Thyroid gland (tissue), 4 donors: ENCODE measurements around the gene CTSD.

Experiments used
- POLR2A ChIP-seq, 2 donors: fragments of 450-650 bp; IDR thresholded peaks; one replicate each; pipeline ENCODE4 v1.6.1; 2017; ENCODE audit warnings: antibody characterized with exemption in 2 of 2, mild to moderate bottlenecking in 2 of 2, moderate library complexity in 1 of 2
- TF ChIP-seq, protein P1 (sequence below), 6 experiments: fragments of 200-600 bp in 3 of 6; fragments of 450-650 bp in 3 of 6; sonication (generic) in 3 of 6; IDR thresholded peaks; one replicate each; pipeline ENCODE4 v1.5.1; 2016 to 2019; ENCODE audit warnings: antibody characterized with exemption in 6 of 6, mild to moderate bottlenecking in 2 of 6, inconsistent platforms in 1 of 6, moderate library complexity in 1 of 6

GRCh38 chr11:1761857-1762536 lies 1.7 kb downstream of the CTSD start:
- TF ChIP-seq, protein P1, sequence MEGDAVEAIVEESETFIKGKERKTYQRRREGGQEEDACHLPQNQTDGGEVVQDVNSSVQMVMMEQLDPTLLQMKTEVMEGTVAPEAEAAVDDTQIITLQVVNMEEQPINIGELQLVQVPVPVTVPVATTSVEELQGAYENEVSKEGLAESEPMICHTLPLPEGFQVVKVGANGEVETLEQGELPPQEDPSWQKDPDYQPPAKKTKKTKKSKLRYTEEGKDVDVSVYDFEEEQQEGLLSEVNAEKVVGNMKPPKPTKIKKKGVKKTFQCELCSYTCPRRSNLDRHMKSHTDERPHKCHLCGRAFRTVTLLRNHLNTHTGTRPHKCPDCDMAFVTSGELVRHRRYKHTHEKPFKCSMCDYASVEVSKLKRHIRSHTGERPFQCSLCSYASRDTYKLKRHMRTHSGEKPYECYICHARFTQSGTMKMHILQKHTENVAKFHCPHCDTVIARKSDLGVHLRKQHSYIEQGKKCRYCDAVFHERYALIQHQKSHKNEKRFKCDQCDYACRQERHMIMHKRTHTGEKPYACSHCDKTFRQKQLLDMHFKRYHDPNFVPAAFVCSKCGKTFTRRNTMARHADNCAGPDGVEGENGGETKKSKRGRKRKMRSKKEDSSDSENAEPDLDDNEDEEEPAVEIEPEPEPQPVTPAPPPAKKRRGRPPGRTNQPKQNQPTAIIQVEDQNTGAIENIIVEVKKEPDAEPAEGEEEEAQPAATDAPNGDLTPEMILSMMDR (IDR thresholded peaks at IDR 0.05): no peak
- no peak for TF ChIP-seq POLR2A (IDR thresholded peaks at IDR 0.05)
